MM.1S (cell line): ENCODE results near the gene NELL2.

Experiments used
- DNase-seq: peaks from one replicate; pipeline ENCODE4 v3.0.0-alpha.2; 2015
- H2AFZ ChIP-seq: fragments of 300-600 bp; sonication (generic); 2 replicates; pipeline ENCODE4 v1.6.0; 2016; ENCODE audit warnings: antibody characterized with exemption, low read length
- H3F3A ChIP-seq: fragments of 300-600 bp; sonication (generic); 2 replicates; pipeline ENCODE4 v1.6.1; 2016; ENCODE audit warnings: mild to moderate bottlenecking, antibody characterized with exemption, low read length, moderate library complexity, mixed read lengths; ENCODE audit not compliant: insufficient read depth
- H3K27ac ChIP-seq: fragments of 300-600 bp; sonication (generic); 2 replicates; pipeline ENCODE4 v1.5.1; 2016; ENCODE audit warnings: mild to moderate bottlenecking, low read length
- H3K27me3 ChIP-seq: fragments of 300-600 bp; sonication (generic); replicated peaks from 2 replicates; pipeline ENCODE4 v1.6.0; 2016; ENCODE audit warnings: low read length; ENCODE audit not compliant: insufficient read depth
- H3K36me3 ChIP-seq: fragments of 300-600 bp; sonication (generic); replicated peaks from 2 replicates; pipeline ENCODE4 v1.6.1; 2016; ENCODE audit warnings: mild to moderate bottlenecking, low read length, mixed read lengths; ENCODE audit not compliant: insufficient read depth
- H3K4me1 ChIP-seq: fragments of 300-600 bp; sonication (generic); 2 replicates; pipeline ENCODE4 v1.6.1; 2016; ENCODE audit warnings: low read length, mixed read lengths
- H3K4me2 ChIP-seq: fragments of 300-600 bp; sonication (generic); 2 replicates; pipeline ENCODE4 v1.6.0; 2016; ENCODE audit warnings: low read depth, low read length
- H3K4me3 ChIP-seq: fragments of 300-600 bp; sonication (generic); 2 replicates; pipeline ENCODE4 v1.5.1; 2016; ENCODE audit warnings: low read length, mixed read lengths
- H3K79me2 ChIP-seq: fragments of 300-600 bp; sonication (generic); 2 replicates; pipeline ENCODE4 v1.6.1; 2016; ENCODE audit warnings: mixed run types, low read length, mixed read lengths
- H3K9ac ChIP-seq: fragments of 300-600 bp; sonication (generic); 2 replicates; pipeline ENCODE4 v1.6.1; 2016; ENCODE audit warnings: low read length, mixed read lengths
- H3K9me2 ChIP-seq: fragments of 300-600 bp; sonication (generic); replicated peaks from 2 replicates; pipeline ENCODE4 v1.6.1; 2016; ENCODE audit warnings: mild to moderate bottlenecking, low read length, mixed read lengths; ENCODE audit not compliant: insufficient read depth
- H3K9me3 ChIP-seq: fragments of 300-600 bp; sonication (generic); replicated peaks from 2 replicates; pipeline ENCODE4 v1.6.1; 2016; ENCODE audit warnings: mild to moderate bottlenecking, low read length, mixed read lengths; ENCODE audit not compliant: insufficient read depth
- H4K20me1 ChIP-seq: fragments of 300-600 bp; sonication (generic); 2 replicates; pipeline ENCODE4 v1.6.1; 2016; ENCODE audit warnings: mild to moderate bottlenecking, low read length, moderate library complexity, mixed read lengths; ENCODE audit not compliant: insufficient read depth
- EZH2 ChIP-seq: fragments of 300-600 bp; sonication (generic); optimal IDR thresholded peaks from 2 replicates; pipeline ENCODE3; 2017; ENCODE audit warnings: low read depth, mild to moderate bottlenecking, antibody characterized with exemption, low read length, mixed read lengths
- EZH2phosphoT487 ChIP-seq: fragments of 300-600 bp; sonication (generic); IDR thresholded peaks from 2 replicates; pipeline ENCODE4 v1.6.1; 2018; ENCODE audit warnings: antibody characterized with exemption, low read length
- TF ChIP-seq, protein P1 (sequence below): fragments of 300-600 bp; sonication (generic); IDR thresholded peaks from 2 replicates; pipeline ENCODE4 v1.5.1; 2016; ENCODE audit warnings: antibody characterized with exemption, low read length, mixed read lengths

NELL2 gene

DNA sequence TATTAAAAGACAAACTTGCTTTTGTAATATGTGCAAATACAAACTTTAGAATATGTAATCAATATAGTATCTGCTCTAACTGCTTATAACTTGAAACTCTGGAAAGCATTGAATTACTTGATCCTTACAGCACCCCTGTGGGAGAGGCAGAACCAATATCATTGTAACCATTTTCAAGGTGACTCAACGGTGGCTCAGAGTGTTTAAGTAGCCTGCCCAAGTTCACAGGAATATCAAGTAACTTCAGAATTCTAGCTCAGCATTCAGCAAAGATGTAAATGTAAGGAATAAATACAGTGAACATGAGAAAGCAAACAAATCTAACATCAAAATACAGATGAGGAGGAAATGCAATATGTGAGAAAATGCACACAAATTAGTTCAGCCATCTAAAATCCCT, 264.6 kb downstream of the NELL2 start:
- no peaks in the 10 kb centered on the region for H3K36me3 ChIP-seq

DNA sequence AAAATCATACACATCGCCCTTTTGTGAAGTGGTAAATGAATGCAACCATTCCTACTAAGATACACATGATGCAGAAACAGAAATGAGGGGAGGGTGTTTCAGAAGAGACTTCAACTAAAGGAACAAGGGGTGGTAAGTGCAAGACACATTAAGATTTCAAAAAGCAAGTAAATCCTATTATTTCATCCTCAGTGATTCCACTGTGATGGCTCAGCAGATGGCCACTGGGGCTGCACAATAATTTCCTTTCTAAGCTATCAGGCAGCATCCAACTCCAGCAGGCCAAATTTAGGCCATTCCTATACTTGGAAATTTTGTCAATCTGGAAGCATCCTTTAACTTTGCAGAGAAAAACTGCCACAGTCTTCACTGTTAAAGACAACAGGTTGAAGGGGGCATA, 272.4 kb downstream of the NELL2 start:
- no peak overlapping the region for H3K4me3 ChIP-seq
- no peaks in the 10 kb centered on the region for H3K9me2 ChIP-seq
- H3K36me3 ChIP-seq = no peaks in the 10 kb centered on the region
- no peaks in the 10 kb centered on the region for H3K9me3 ChIP-seq
- no peaks in the 10 kb centered on the region for H3F3A ChIP-seq
- H3K27ac ChIP-seq = no peak overlapping the region
- H3K27me3 ChIP-seq = no peaks in the 10 kb centered on the region
- no peak overlapping the region for H2AFZ ChIP-seq
- no peak overlapping the region for H3K4me2 ChIP-seq
- H3K4me1 ChIP-seq = no peaks in the 10 kb centered on the region
- no peak for DNase-seq
- no peaks in the 10 kb centered on the region for H3K79me2 ChIP-seq
- H3K9ac ChIP-seq = no peak overlapping the region
- no peaks in the 10 kb centered on the region for H4K20me1 ChIP-seq
- TF ChIP-seq, protein P1, sequence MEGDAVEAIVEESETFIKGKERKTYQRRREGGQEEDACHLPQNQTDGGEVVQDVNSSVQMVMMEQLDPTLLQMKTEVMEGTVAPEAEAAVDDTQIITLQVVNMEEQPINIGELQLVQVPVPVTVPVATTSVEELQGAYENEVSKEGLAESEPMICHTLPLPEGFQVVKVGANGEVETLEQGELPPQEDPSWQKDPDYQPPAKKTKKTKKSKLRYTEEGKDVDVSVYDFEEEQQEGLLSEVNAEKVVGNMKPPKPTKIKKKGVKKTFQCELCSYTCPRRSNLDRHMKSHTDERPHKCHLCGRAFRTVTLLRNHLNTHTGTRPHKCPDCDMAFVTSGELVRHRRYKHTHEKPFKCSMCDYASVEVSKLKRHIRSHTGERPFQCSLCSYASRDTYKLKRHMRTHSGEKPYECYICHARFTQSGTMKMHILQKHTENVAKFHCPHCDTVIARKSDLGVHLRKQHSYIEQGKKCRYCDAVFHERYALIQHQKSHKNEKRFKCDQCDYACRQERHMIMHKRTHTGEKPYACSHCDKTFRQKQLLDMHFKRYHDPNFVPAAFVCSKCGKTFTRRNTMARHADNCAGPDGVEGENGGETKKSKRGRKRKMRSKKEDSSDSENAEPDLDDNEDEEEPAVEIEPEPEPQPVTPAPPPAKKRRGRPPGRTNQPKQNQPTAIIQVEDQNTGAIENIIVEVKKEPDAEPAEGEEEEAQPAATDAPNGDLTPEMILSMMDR = no peak
- no peak for TF ChIP-seq EZH2
- TF ChIP-seq EZH2phosphoT487 = no peak

More for the DNA sequence above, 264.6 kb downstream of the NELL2 start:
- TF ChIP-seq EZH2 (no peak), EZH2phosphoT487 (no peak)
- TF ChIP-seq, protein P1 = no peak
- Histone ChIP-seq H3K4me1 (no peaks in the 10 kb centered on the region), H3F3A (no peaks in the 10 kb centered on the region), H3K79me2 (no peaks in the 10 kb centered on the region), H3K27ac (no peak overlapping the region), H3K4me2 (no peak overlapping the region), H3K9me3 (no peaks in the 10 kb centered on the region), H3K9ac (no peak overlapping the region), H3K27me3 (no peaks in the 10 kb centered on the region), H2AFZ (no peak overlapping the region), H3K4me3 (no peak overlapping the region), H3K9me2 (no peaks in the 10 kb centered on the region), H4K20me1 (no peaks in the 10 kb centered on the region)
- no peak for DNase-seq

DNA sequence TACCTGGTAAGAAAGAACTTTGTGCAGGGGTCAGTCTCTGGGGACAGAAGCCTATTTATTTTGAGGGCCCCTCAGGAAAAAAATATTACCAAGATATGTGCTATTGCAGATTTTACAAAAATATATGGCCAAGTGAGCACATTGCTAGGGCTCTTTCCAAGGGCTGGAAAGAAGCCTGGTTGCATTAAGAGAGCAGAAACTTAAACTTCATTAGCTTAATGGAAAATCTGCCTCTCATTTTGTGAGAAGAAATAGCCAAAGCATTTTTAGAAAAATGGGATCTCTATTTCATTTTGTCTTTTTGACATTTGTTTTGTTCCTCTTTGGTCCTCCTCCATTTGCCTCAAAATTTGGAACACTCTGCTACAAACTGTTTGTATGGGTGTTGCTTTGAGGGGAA, 283.5 kb downstream of the NELL2 start:
- Histone ChIP-seq H3K4me1 (no peaks in the 10 kb centered on the region), H3K36me3 (no peaks in the 10 kb centered on the region), H3K27ac (no peak overlapping the region), H3K79me2 (no peaks in the 10 kb centered on the region), H4K20me1 (no peaks in the 10 kb centered on the region), H3K9me2 (no peaks in the 10 kb centered on the region), H3F3A (no peaks in the 10 kb centered on the region), H3K4me3 (no peak overlapping the region), H3K4me2 (no peak overlapping the region), H3K9me3 (no peaks in the 10 kb centered on the region), H3K27me3 (no peaks in the 10 kb centered on the region), H3K9ac (no peak overlapping the region), H2AFZ (no peak overlapping the region)
- TF ChIP-seq, protein P1 = no peak
- TF ChIP-seq EZH2phosphoT487 (no peak), EZH2 (no peak)
- DNase-seq = no peak

DNA sequence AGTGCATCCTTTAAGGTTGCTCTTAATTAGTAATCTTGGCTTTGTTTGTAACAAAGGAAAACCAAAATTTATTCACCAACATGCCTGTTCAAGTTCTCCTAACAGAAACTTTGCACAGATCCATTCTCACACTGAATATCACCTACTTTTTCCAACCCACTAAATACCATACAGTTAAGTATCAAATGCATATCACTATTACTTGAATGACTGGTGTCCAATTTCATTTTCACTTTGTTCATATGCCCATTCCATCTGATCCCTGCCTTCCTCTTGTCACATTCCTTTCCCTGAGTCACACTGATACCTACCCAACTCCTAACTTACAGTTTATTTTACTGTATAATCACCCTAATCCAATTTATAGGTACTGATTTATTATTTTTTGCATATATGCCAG, 286.4 kb downstream of the NELL2 start:
- H3K9me2 ChIP-seq = no peaks in the 10 kb centered on the region
- TF ChIP-seq EZH2phosphoT487 = no peak
- H3F3A ChIP-seq = no peaks in the 10 kb centered on the region
- H3K9me3 ChIP-seq = no peaks in the 10 kb centered on the region
- H3K4me3 ChIP-seq = no peak overlapping the region
- H3K9ac ChIP-seq = no peak overlapping the region
- H3K36me3 ChIP-seq = no peaks in the 10 kb centered on the region
- H3K4me2 ChIP-seq = no peak overlapping the region
- no peaks in the 10 kb centered on the region for H3K79me2 ChIP-seq
- DNase-seq = no peak
- no peaks in the 10 kb centered on the region for H4K20me1 ChIP-seq
- no peak overlapping the region for H3K27ac ChIP-seq
- no peaks in the 10 kb centered on the region for H3K27me3 ChIP-seq
- H3K4me1 ChIP-seq = no peaks in the 10 kb centered on the region
- H2AFZ ChIP-seq = no peak overlapping the region
